ENCODE results near the gene ALX3. TPM values are rescaled to one million over a fixed set of nuclear protein-coding genes. Genes with fewer than 3 reads are reported as not detected.
A peak's percentile ranks its signal among the peaks of the same experiment; 100 is the strongest.

ALX3 gene
- total and polyA plus RNA-seq, 10 of the 15 experiments (the other 5 are each of a cell fraction or from before 2014, with no cell fraction given): not detected

- TF ChIP-seq MEF2A (IDR thresholded peaks at IDR 0.05; ENCODE audit: insufficient read depth, low read depth, low read length) (no peak), ASH2L (IDR thresholded peaks at IDR 0.05; ENCODE audit: borderline replicate concordance, low read depth) (no peak), HDGF (IDR thresholded peaks at IDR 0.05) (no peak), ETV6 (conservative IDR thresholded peaks at IDR 0.05 in 1 of 2, IDR thresholded peaks at IDR 0.05 in 1 of 2; ENCODE audit: borderline replicate concordance in 1 of 2, low read depth in 1 of 2) (no peak), SMAD1 (IDR thresholded peaks at IDR 0.05; ENCODE audit: low read depth, partially characterized antibody) (no peak), CHD2 (IDR thresholded peaks at IDR 0.05; ENCODE audit: borderline replicate concordance, low read depth, low read length) (no peak), YY1 (IDR thresholded peaks at IDR 0.05; ENCODE audit: low read depth, low read length) (no peak), ZNF24 (IDR thresholded peaks at IDR 0.05) (no peak), RCOR1 (conservative IDR thresholded peaks at IDR 0.05; ENCODE audit: low read depth, low read length) (no peak), CREM (IDR thresholded peaks at IDR 0.05; ENCODE audit: low read depth) (no peak), STAT3 (IDR thresholded peaks at IDR 0.05; ENCODE audit: low read depth, low read length) (no peak), POLR2AphosphoS2 (IDR thresholded peaks at IDR 0.05; ENCODE audit: low read depth, low read length) (no peak), RBBP5 (conservative IDR thresholded peaks at IDR 0.05) (no peak)
- TF ChIP-seq, protein P1, sequence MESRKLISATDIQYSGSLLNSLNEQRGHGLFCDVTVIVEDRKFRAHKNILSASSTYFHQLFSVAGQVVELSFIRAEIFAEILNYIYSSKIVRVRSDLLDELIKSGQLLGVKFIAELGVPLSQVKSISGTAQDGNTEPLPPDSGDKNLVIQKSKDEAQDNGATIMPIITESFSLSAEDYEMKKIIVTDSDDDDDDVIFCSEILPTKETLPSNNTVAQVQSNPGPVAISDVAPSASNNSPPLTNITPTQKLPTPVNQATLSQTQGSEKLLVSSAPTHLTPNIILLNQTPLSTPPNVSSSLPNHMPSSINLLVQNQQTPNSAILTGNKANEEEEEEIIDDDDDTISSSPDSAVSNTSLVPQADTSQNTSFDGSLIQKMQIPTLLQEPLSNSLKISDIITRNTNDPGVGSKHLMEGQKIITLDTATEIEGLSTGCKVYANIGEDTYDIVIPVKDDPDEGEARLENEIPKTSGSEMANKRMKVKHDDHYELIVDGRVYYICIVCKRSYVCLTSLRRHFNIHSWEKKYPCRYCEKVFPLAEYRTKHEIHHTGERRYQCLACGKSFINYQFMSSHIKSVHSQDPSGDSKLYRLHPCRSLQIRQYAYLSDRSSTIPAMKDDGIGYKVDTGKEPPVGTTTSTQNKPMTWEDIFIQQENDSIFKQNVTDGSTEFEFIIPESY (IDR thresholded peaks at IDR 0.05): no peak
- Histone ChIP-seq H3K9me3 (replicated peaks; ENCODE audit: control insufficient read depth, insufficient read depth, low read length) (no peaks in the 10 kb centered on the region), H3K27ac (ENCODE audit: control insufficient read depth, insufficient read depth) (no peak overlapping the region), H2AFZ (ENCODE audit: control insufficient read depth, low read depth, low read length) (peak overlapping the region; percentile 54), H3K4me1 (ENCODE audit: control insufficient read depth, insufficient read depth, low read length) (peaks cover 5% of the 10 kb centered on the region; the same call in 1 of the 2 replicates), H3K79me2 (ENCODE audit: control insufficient read depth, insufficient read depth, low read length) (no peaks in the 10 kb centered on the region), H3K4me2 (ENCODE audit: control insufficient read depth, insufficient read depth) (peak overlapping the region; percentile 65), H3K27me3 (replicated peaks in 1 of 2; ENCODE audit: control insufficient read depth in 2 of 2, insufficient read depth in 2 of 2, low read length in 1 of 2) (peaks cover 0 to 8% of the 10 kb centered on the region in 2 experiments; a peak in 2 of 4 replicates), H3K4me3 (peak overlapping the region; percentile 65), H3K9ac (ENCODE audit: control insufficient read depth, insufficient read depth, low read length) (no peak overlapping the region; the same call in 1 of the 2 replicates), H4K20me1 (ENCODE audit: control insufficient read depth, insufficient read depth) (no peaks in the 10 kb centered on the region), H3K36me3 (ENCODE audit: control insufficient read depth in 2 of 2, insufficient read depth in 2 of 2, low read length in 1 of 2) (no peaks in the 10 kb centered on the region)
- intact Hi-C loops (cut with micrococcal nuclease; ENCODE audit: unreplicated experiment): loop anchor here (10.0 kb wide), 1 partner anchor 382 kb away; no protein-coding TSS in a partner anchor
- POLR2A ChIA-PET: no interaction called here
- FAIRE-seq (no peak), ATAC-seq (no peak), DNase-seq (ENCODE audit: low read depth, low spot score) (no peak)
- RAD21 ChIA-PET (ENCODE audit: unreplicated experiment): no interaction called here
- 19% methylated on average over 15 of the region's 15 CpGs for WGBS (ENCODE audit: insufficient coverage, insufficient replicate concordance, low lambda C conversion rate, missing lambda C conversion rate)
- no TSS peak for BruUV-seq (replicated peaks)
- SMC1A ChIA-PET (ENCODE audit: uncharacterized antibody, unreplicated experiment): no interaction called here
- in situ Hi-C loops (cut with MboI): no loop called here
- CTCF ChIA-PET: no interaction called here
These were observed 12.8 kb upstream of the ALX3 start for GRCh38 chr1:110083061-110083865.

Data from GM12878 (cell line).